Measurements from ENCODE around the gene ITIH5. TPM values are rescaled to one million over a fixed set of nuclear protein-coding genes. Genes with fewer than 3 reads are reported as not detected.

Gene ITIH5
- total and polyA plus RNA-seq, 4 donors, result 0.88 to 68.5 (median 6.4) TPM

- Histone ChIP-seq H3K4me1 (ENCODE audit: control insufficient read depth in 5 of 5, insufficient read depth in 5 of 5, low read length in 5 of 5) (no peaks in the 10 kb centered on the region), H3K4me3 (no peak overlapping the region), H3K9ac (ENCODE audit: insufficient read depth in 1 of 2, low read length in 2 of 2) (no peak overlapping the region), H3K9me3 (ENCODE audit: control insufficient read depth in 4 of 4, insufficient read depth in 3 of 4, low read length in 3 of 4) (peaks cover 0 to 3% (median 1%) of the 10 kb centered on the region in 4 donors), H3K27me3 (ENCODE audit: control insufficient read depth in 3 of 3, insufficient read depth in 3 of 3, low read length in 2 of 3) (no peaks in the 10 kb centered on the region), H3K36me3 (ENCODE audit: control insufficient read depth in 4 of 4, insufficient read depth in 4 of 4, low read length in 4 of 4) (no peaks in the 10 kb centered on the region), H3K27ac (ENCODE audit: low read depth in 1 of 2, low read length in 1 of 2) (no peak overlapping the region)
- TF ChIP-seq CTCF (IDR thresholded peaks at IDR 0.05; ENCODE audit: control extremely low read depth, extremely low read depth), result no peak
- DNase-seq (no peak), ATAC-seq (ENCODE audit: insufficient read depth, low FRiP score) (no peak)
- WGBS, 2 donors, result 52 to 78% methylated on average over 3 of the region's 3 CpGs
These were observed 153.3 kb downstream of the ITIH5 start for GRCh38 chr10:7513455-7513854.

- no peak for ATAC-seq (ENCODE audit: insufficient read depth, low FRiP score)
- no peak for TF ChIP-seq CTCF (IDR thresholded peaks at IDR 0.05; ENCODE audit: control extremely low read depth, extremely low read depth)
- Histone ChIP-seq H3K4me3 (no peak overlapping the region), H3K27me3 (ENCODE audit: control insufficient read depth in 3 of 3, insufficient read depth in 3 of 3, low read length in 2 of 3) (no peaks in the 10 kb centered on the region), H3K36me3 (ENCODE audit: control insufficient read depth in 4 of 4, insufficient read depth in 4 of 4, low read length in 4 of 4) (no peaks in the 10 kb centered on the region), H3K9me3 (ENCODE audit: control insufficient read depth in 4 of 4, insufficient read depth in 3 of 4, low read length in 3 of 4) (peaks cover 0 to 3% (median 1%) of the 10 kb centered on the region in 4 donors), H3K27ac (ENCODE audit: low read depth in 1 of 2, low read length in 1 of 2) (no peak overlapping the region), H3K9ac (ENCODE audit: insufficient read depth in 1 of 2, low read length in 2 of 2) (no peak overlapping the region), H3K4me1 (ENCODE audit: control insufficient read depth in 5 of 5, insufficient read depth in 5 of 5, low read length in 5 of 5) (no peaks in the 10 kb centered on the region)
- WGBS, 2 donors, result 67 to 78% methylated on average over 7 of the region's 7 CpGs
- DNase-seq, result no peak
These were observed 154.3 kb downstream of the ITIH5 start for GRCh38 chr10:7512487-7512886.

- DNase-seq, result no peak
- Histone ChIP-seq H3K9me3 (ENCODE audit: control insufficient read depth in 4 of 4, insufficient read depth in 3 of 4, low read length in 3 of 4) (peaks cover 0 to 3% (median 1%) of the 10 kb centered on the region in 4 donors), H3K27me3 (ENCODE audit: control insufficient read depth in 3 of 3, insufficient read depth in 3 of 3, low read length in 2 of 3) (no peaks in the 10 kb centered on the region), H3K4me3 (no peak overlapping the region), H3K9ac (ENCODE audit: insufficient read depth in 1 of 2, low read length in 2 of 2) (no peak overlapping the region), H3K27ac (ENCODE audit: low read depth in 1 of 2, low read length in 1 of 2) (no peak overlapping the region), H3K4me1 (ENCODE audit: control insufficient read depth in 5 of 5, insufficient read depth in 5 of 5, low read length in 5 of 5) (no peaks in the 10 kb centered on the region), H3K36me3 (ENCODE audit: control insufficient read depth in 4 of 4, insufficient read depth in 4 of 4, low read length in 4 of 4) (no peaks in the 10 kb centered on the region)
- no peak for TF ChIP-seq CTCF (IDR thresholded peaks at IDR 0.05; ENCODE audit: control extremely low read depth, extremely low read depth)
- WGBS, 2 donors, result 84 to 92% methylated on average over 6 of the region's 6 CpGs
- ATAC-seq (ENCODE audit: insufficient read depth, low FRiP score), result no peak
These were observed 155.2 kb downstream of the ITIH5 start for GRCh38 chr10:7511612-7512011.

Other genes with a start within 250 kb of the ITIH5 start
- 1 to 10 TPM in 1 of 2 donors, under 1 TPM in 1; 0.95 to 4.9 TPM for gene ITIH2, start 36.4 kb upstream of the ITIH5 start, total RNA-seq
- under 1 TPM in 1 of 2 donors, not detected in 1; 0.08 TPM for gene ITIH2, start 36.4 kb upstream of the ITIH5 start, polyA plus RNA-seq
- gene KIN, start 121.0 kb upstream of the ITIH5 start, total RNA-seq, result 10 to 100 TPM in 1 of 2 donors, 1 to 10 TPM in 1; 6.0 to 12.0 TPM
- 10 to 100 TPM in 1 of 2 donors, 1 to 10 TPM in 1; 7.7 to 15.9 TPM for gene KIN, start 121.0 kb upstream of the ITIH5 start, polyA plus RNA-seq
- gene ATP5F1C, start 121.2 kb upstream of the ITIH5 start, total RNA-seq, result 100 to 1,000 TPM; 175 to 185 TPM
- 100 to 1,000 TPM; 233 to 418 TPM for gene ATP5F1C, start 121.2 kb upstream of the ITIH5 start, polyA plus RNA-seq
- gene TAF3, start 151.5 kb upstream of the ITIH5 start, total RNA-seq, result 1 to 10 TPM; 6.1 to 7.0 TPM
- gene TAF3, start 151.5 kb upstream of the ITIH5 start, polyA plus RNA-seq, result 1 to 10 TPM; 3.4 to 3.8 TPM

All from lung (tissue), 12 donors.